ENCODE measurements around the gene PDPN.
A peak's percentile ranks its signal among the peaks of the same experiment; 100 is the strongest.

PDPN gene

GRCh38 chr1:13570924-13571323 is 12.7 kb upstream of the PDPN start:
- DNase-seq (ENCODE audit: low read depth) = no peak
- no peak overlapping the region for H3K4me3 ChIP-seq (ENCODE audit: control insufficient read depth, low read depth, low read length)
- peak; percentile 51 for TF ChIP-seq CTCF (conservative IDR thresholded peaks at IDR 0.05; ENCODE audit: control insufficient read depth, insufficient read depth, low read depth, low read length)

GRCh38 chr1:13573586-13573985 is 10.0 kb upstream of the PDPN start:
- no peak for DNase-seq (ENCODE audit: low read depth)
- no peak overlapping the region for H3K4me3 ChIP-seq (ENCODE audit: control insufficient read depth, low read depth, low read length)
- TF ChIP-seq CTCF (conservative IDR thresholded peaks at IDR 0.05; ENCODE audit: control insufficient read depth, insufficient read depth, low read depth, low read length) = no peak

GRCh38 chr1:13576926-13577325 is 6.7 kb upstream of the PDPN start:
- DNase-seq (ENCODE audit: low read depth) = no peak
- no peak overlapping the region for H3K4me3 ChIP-seq (ENCODE audit: control insufficient read depth, low read depth, low read length)
- no peak for TF ChIP-seq CTCF (conservative IDR thresholded peaks at IDR 0.05; ENCODE audit: control insufficient read depth, insufficient read depth, low read depth, low read length)

GRCh38 chr1:13577846-13578245 is 5.8 kb upstream of the PDPN start:
- DNase-seq (ENCODE audit: low read depth) = no peak
- no peak overlapping the region for H3K4me3 ChIP-seq (ENCODE audit: control insufficient read depth, low read depth, low read length)
- TF ChIP-seq CTCF (conservative IDR thresholded peaks at IDR 0.05; ENCODE audit: control insufficient read depth, insufficient read depth, low read depth, low read length) = no peak

- H3K4me3 ChIP-seq (ENCODE audit: control insufficient read depth, low read depth, low read length) = no peak overlapping the region
- DNase-seq (ENCODE audit: low read depth) = no peak
- TF ChIP-seq CTCF (conservative IDR thresholded peaks at IDR 0.05; ENCODE audit: control insufficient read depth, insufficient read depth, low read depth, low read length) = no peak
These were observed 2.2 kb upstream of the PDPN start for GRCh38 chr1:13581446-13581845.

GRCh38 chr1:13582713-13583443 is 754 bp upstream of the PDPN start:
- no peak for TF ChIP-seq CTCF (conservative IDR thresholded peaks at IDR 0.05; ENCODE audit: control insufficient read depth, insufficient read depth, low read depth, low read length)
- H3K4me3 ChIP-seq (ENCODE audit: control insufficient read depth, low read depth, low read length) = no peak overlapping the region
- no peak for DNase-seq (ENCODE audit: low read depth)

Measured in fibroblast of mammary gland (primary cell).